ENCODE results near the gene SLC43A1. TPM values are rescaled to one million over a fixed set of nuclear protein-coding genes. Genes with fewer than 3 reads are reported as not detected.

SLC43A1 gene
- total RNA-seq, 1 donor from 2014 or later, result 10.4 TPM

DNA sequence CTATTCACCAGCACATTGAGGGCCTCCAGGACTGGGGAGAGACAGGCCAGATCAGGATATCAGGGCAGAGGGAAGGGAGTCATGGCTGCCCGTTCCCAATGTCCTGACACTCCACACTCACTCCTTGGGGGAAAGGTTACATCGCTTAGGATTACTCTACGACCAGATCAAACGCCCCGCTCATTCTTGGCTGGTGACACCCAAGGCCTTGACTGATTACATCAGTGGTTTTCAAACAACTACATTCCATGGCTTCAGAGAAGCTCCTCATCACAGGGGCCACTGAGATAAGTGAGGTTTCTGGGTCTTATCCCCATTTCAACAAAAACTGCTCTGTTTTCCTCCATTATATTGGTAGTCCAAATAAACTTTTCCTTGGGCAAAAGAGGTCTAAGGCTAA is 37.0 kb upstream of the SLC43A1 start:
- Mint-ChIP-seq H3K4me3 (ENCODE audit: unreplicated experiment) (no peak overlapping the region), H3K36me3 (ENCODE audit: low read depth, unreplicated experiment) (peaks cover 47% of the 10 kb centered on the region)
- no peak for DNase-seq (ENCODE audit: low spot score)

DNA sequence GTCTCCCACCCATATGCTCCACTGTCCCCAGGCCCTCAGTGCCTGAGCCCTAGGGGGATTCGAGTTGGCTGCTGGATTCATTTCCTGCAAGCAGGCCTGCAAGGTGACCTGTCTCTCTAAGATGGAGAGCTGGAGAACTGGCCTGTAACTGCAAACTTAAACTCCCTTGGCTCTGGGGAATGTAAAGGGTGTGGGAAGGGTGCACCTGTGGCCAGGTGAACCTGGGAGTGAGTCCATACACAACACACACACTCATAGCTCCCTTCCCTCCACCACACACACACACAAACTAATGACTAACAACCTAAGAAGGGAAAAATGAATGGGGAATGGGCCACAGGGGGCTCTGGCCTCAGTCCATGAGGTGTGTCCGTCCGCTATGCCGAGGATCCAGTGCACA is 36.4 kb upstream of the SLC43A1 start:
- DNase-seq (ENCODE audit: low spot score), result no peak
- H3K4me1 Mint-ChIP-seq (ENCODE audit: unreplicated experiment), result no peaks in the 10 kb centered on the region
- no peak overlapping the region for H3K27ac Mint-ChIP-seq (ENCODE audit: unreplicated experiment)
- peaks cover 4% of the 10 kb centered on the region for H3K27me3 Mint-ChIP-seq (ENCODE audit: unreplicated experiment)
- H3K9me3 Mint-ChIP-seq (ENCODE audit: unreplicated experiment), result no peaks in the 10 kb centered on the region
- no peak overlapping the region for H3K4me3 Mint-ChIP-seq (ENCODE audit: unreplicated experiment)
- TF ChIP-seq, protein P1, sequence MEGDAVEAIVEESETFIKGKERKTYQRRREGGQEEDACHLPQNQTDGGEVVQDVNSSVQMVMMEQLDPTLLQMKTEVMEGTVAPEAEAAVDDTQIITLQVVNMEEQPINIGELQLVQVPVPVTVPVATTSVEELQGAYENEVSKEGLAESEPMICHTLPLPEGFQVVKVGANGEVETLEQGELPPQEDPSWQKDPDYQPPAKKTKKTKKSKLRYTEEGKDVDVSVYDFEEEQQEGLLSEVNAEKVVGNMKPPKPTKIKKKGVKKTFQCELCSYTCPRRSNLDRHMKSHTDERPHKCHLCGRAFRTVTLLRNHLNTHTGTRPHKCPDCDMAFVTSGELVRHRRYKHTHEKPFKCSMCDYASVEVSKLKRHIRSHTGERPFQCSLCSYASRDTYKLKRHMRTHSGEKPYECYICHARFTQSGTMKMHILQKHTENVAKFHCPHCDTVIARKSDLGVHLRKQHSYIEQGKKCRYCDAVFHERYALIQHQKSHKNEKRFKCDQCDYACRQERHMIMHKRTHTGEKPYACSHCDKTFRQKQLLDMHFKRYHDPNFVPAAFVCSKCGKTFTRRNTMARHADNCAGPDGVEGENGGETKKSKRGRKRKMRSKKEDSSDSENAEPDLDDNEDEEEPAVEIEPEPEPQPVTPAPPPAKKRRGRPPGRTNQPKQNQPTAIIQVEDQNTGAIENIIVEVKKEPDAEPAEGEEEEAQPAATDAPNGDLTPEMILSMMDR (IDR thresholded peaks at IDR 0.05; ENCODE audit: unreplicated experiment), result no peak
- H3K36me3 Mint-ChIP-seq (ENCODE audit: low read depth, unreplicated experiment), result peaks cover 43% of the 10 kb centered on the region

More for the DNA sequence above, 37.0 kb upstream of the SLC43A1 start:
- H3K27ac Mint-ChIP-seq (ENCODE audit: unreplicated experiment), result no peak overlapping the region
- TF ChIP-seq, protein P1 (IDR thresholded peaks at IDR 0.05; ENCODE audit: unreplicated experiment), result no peak
- H3K27me3 Mint-ChIP-seq (ENCODE audit: unreplicated experiment), result peaks cover 4% of the 10 kb centered on the region
- H3K4me1 Mint-ChIP-seq (ENCODE audit: unreplicated experiment), result no peaks in the 10 kb centered on the region
- H3K9me3 Mint-ChIP-seq (ENCODE audit: unreplicated experiment), result no peaks in the 10 kb centered on the region

DNA sequence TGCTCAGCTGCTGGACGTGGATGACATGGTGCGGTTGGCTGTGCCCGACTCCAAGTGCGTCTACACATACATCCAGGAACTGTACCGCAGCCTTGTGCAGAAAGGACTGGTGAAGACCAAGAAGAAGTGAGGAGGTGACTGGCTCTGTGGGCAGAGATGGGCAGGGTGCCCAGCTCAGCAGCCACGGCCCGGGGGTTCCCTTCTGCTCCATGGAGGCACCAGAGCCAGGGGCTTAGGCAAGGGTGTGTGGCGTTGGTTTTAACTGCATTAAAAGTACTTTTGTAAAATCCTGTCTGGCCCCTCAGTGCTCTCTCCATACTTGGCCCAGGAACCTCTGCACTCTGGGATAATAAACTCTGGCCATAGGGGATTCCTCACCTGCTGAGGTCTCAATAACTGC is 34.5 kb upstream of the SLC43A1 start:
- TF ChIP-seq, protein P1 (IDR thresholded peaks at IDR 0.05; ENCODE audit: unreplicated experiment), result no peak
- H3K36me3 Mint-ChIP-seq (ENCODE audit: low read depth, unreplicated experiment), result peaks cover 32% of the 10 kb centered on the region
- H3K4me3 Mint-ChIP-seq (ENCODE audit: unreplicated experiment), result no peak overlapping the region
- H3K9me3 Mint-ChIP-seq (ENCODE audit: unreplicated experiment), result no peaks in the 10 kb centered on the region
- peaks cover 4% of the 10 kb centered on the region for H3K27me3 Mint-ChIP-seq (ENCODE audit: unreplicated experiment)
- H3K27ac Mint-ChIP-seq (ENCODE audit: unreplicated experiment), result no peak overlapping the region
- no peak for DNase-seq (ENCODE audit: low spot score)
- no peaks in the 10 kb centered on the region for H3K4me1 Mint-ChIP-seq (ENCODE audit: unreplicated experiment)

DNA sequence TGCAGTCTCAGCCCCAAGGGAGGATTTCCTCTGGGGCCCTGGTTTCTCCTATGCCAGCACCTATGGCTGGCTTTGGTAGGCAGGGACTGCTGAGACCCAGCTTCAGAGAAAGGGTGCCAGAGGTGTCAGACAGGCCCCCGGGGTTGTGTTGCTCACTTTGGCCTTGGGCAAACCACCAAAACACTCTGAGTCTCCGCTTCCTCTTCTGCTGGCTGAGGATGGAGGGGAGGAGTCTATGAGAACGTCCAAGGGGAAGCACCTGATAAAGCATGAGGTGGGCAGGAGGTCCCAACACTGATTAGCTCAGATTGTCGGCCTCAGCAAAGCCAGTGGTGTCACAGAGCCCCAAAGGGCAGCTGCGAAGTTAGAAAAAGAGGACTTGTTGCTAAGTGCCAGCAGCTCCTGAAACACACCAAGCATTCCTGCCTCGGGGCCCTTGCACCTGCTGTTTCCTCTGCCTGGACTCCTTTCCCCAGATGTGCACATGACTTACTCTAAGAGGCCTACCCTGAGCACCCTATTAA is 32.4 kb upstream of the SLC43A1 start:
- no peak overlapping the region for H3K4me3 Mint-ChIP-seq (ENCODE audit: unreplicated experiment)
- peaks cover 4% of the 10 kb centered on the region for H3K27me3 Mint-ChIP-seq (ENCODE audit: unreplicated experiment)
- TF ChIP-seq, protein P1 (IDR thresholded peaks at IDR 0.05; ENCODE audit: unreplicated experiment), result no peak
- H3K4me1 Mint-ChIP-seq (ENCODE audit: unreplicated experiment), result peaks cover 2% of the 10 kb centered on the region
- no peak for DNase-seq (ENCODE audit: low spot score)
- H3K9me3 Mint-ChIP-seq (ENCODE audit: unreplicated experiment), result no peaks in the 10 kb centered on the region
- peaks cover 28% of the 10 kb centered on the region for H3K36me3 Mint-ChIP-seq (ENCODE audit: low read depth, unreplicated experiment)
- no peak overlapping the region for H3K27ac Mint-ChIP-seq (ENCODE audit: unreplicated experiment)

DNA sequence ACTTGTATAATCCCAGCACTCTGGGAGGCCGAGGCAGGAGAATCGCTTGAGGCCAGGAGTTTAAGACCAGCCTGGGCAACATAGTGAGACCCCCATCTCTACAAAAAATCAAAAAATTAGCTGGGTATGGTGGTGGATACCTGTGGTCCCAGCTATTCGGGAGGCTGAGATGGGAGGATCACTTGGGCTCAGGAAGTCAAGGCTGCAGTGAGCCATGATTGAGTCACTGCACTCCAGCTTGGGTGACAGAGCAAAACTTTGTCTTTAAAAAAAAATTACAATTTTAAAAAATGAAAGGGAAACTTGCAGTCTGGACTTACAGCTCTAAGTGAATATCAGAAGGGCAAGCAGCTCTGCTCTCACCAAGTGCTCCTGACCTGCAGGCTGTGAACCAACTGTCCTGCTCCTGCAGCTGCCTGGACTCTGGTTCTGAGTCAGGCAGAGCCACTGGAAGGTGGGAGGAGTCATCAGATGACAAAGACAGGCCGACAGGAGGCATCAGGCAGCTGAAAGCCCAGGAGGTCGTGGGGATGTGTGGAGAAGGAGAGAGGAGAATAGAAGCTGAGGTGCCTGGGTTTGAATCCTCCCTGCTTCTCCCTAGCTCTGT is 31.5 kb upstream of the SLC43A1 start:
- Mint-ChIP-seq H3K36me3 (ENCODE audit: low read depth, unreplicated experiment) (peaks cover 26% of the 10 kb centered on the region), H3K4me1 (ENCODE audit: unreplicated experiment) (peaks cover 9% of the 10 kb centered on the region), H3K27me3 (ENCODE audit: unreplicated experiment) (peaks cover 4% of the 10 kb centered on the region), H3K9me3 (ENCODE audit: unreplicated experiment) (no peaks in the 10 kb centered on the region), H3K4me3 (ENCODE audit: unreplicated experiment) (no peak overlapping the region), H3K27ac (ENCODE audit: unreplicated experiment) (no peak overlapping the region)
- DNase-seq (ENCODE audit: low spot score), result no peak
- TF ChIP-seq, protein P1 (IDR thresholded peaks at IDR 0.05; ENCODE audit: unreplicated experiment), result no peak
